KOPT-K1 (cell line): Measurements from ENCODE around the gene HHAT.
A peak's percentile ranks its signal among the peaks of the same experiment; 100 is the strongest.

ENCODE experiments used
- H3K27ac ChIP-seq: fragments of 200-600 bp; sonication (generic); 2 replicates; pipeline ENCODE4 v1.5.1; 2016; ENCODE audit warnings: antibody characterized with exemption, mild to moderate bottlenecking, low read depth, low read length; ENCODE audit not compliant: poor library complexity, severe bottlenecking
- H3K36me3 ChIP-seq: fragments of 200-600 bp; sonication (generic); 2 replicates; pipeline ENCODE4 v1.5.1; 2017; ENCODE audit warnings: antibody characterized with exemption, mild to moderate bottlenecking, low read length, moderate library complexity; ENCODE audit not compliant: insufficient read depth
- H3K9me3 ChIP-seq: fragments of 200-600 bp; sonication (generic); 2 replicates; pipeline ENCODE4 v1.5.1; 2017; ENCODE audit warnings: antibody characterized with exemption, low read length, mild to moderate bottlenecking; ENCODE audit not compliant: insufficient read depth, poor library complexity, severe bottlenecking

The HHAT gene

DNA sequence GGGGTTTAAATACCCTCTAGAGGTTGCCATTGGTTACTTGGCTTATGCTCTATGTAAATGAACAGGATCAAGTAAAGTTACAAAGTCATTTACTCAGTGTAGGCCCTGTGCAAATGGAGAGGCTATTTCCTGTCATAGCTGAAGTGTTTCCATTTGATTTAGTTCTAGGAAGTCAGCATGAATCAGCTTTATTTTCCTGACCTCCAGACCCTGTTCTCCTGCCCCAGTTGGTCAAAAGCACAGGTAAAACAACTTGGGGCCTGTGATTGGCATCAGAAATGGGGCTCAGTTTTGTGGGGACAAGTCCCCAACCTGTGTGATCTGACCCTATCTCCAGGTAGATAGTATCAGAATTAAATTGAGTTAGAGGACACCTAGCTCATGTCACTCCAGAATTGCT is 239.9 kb downstream of the HHAT start:
- no peak overlapping the region for H3K27ac ChIP-seq
- H3K36me3 ChIP-seq = no peaks in the 10 kb centered on the region
- no peaks in the 10 kb centered on the region for H3K9me3 ChIP-seq

DNA sequence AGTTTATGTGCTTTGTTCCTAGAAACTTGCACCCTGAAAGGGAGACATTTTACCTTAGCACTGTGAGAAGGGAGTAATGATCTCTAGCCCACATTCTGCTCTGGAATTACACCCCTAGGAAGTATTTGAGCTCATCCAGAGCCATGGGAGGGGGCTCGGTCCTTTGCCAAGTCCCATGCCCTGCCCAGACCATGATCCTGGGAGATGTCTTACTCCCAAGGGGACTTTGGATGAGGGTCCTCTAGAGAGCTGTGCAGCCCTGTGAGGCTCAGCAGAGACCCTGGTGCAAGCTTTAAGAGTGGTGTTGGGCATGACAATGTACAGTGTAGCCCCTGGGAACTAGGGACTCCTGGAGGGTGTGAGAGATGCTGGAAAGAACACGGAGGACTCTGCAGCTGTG is 241.4 kb downstream of the HHAT start:
- Histone ChIP-seq H3K9me3 (no peaks in the 10 kb centered on the region), H3K27ac (no peak overlapping the region), H3K36me3 (no peaks in the 10 kb centered on the region)

DNA sequence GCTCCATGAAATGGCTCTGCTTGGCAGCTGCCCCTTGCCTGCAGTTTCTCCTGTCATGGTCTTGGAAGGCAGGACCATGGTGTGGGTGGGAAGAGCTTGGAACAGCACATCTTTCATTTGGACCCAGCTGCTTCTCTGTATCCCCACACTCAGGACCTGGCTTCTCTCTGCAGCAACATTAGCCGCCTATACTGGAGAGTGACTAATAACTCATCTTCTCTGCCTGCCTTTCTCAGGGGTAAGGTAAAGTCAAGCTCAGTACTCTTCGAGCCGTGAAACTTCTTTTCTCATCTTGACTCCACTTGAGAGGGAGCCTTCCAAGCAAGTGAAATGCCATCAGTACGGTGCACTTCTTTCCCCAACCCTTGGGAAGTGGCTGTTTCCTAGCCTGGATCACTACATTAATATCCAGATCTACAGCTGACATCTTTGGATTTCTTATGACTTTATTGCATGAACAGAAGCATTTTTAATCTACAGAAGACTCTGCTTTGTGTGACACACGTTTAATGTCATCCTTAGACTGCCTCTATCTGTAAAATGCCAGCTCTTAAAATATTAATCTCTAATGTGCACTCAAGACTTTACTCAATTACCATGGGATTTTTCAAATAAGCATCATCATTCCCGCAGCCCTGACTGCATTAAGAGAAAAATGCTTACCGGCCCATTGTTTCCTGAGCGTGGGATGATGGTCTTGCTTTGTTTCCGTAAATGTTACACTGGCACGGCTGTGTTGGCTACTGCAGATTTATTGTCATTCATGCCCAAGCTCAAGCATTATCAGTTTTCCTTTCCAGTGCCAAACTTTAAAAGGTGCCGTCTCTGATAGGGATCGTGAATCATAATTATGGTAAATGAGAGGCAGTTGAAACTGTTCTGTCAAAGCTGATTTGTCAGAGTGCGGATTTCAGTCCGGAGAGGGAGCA is 242.9 kb downstream of the HHAT start:
- Histone ChIP-seq H3K9me3 (peaks cover 5% of the 10 kb centered on the region), H3K27ac (no peak overlapping the region), H3K36me3 (no peaks in the 10 kb centered on the region)

DNA sequence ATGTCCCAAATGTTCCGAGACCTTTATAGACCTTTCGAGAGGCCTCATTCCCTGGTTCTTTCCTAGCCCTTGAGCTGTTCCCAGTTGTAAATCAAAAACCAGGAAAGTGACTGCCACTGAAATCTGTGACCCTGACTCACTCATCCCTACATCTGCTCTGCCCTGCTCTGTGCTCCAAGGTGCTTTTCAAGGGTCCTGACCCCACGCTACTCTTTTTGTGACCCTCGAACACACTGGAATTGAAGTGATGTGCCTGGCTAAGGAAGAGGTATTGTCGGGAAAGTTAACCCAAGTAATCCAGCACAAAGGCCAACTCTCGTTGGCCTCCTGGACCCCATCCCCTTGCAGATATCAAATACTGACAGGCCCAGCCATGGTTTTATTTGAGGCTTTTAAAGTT is 244.4 kb downstream of the HHAT start:
- no peaks in the 10 kb centered on the region for H3K36me3 ChIP-seq
- no peak overlapping the region for H3K27ac ChIP-seq
- peaks cover 17% of the 10 kb centered on the region for H3K9me3 ChIP-seq

DNA sequence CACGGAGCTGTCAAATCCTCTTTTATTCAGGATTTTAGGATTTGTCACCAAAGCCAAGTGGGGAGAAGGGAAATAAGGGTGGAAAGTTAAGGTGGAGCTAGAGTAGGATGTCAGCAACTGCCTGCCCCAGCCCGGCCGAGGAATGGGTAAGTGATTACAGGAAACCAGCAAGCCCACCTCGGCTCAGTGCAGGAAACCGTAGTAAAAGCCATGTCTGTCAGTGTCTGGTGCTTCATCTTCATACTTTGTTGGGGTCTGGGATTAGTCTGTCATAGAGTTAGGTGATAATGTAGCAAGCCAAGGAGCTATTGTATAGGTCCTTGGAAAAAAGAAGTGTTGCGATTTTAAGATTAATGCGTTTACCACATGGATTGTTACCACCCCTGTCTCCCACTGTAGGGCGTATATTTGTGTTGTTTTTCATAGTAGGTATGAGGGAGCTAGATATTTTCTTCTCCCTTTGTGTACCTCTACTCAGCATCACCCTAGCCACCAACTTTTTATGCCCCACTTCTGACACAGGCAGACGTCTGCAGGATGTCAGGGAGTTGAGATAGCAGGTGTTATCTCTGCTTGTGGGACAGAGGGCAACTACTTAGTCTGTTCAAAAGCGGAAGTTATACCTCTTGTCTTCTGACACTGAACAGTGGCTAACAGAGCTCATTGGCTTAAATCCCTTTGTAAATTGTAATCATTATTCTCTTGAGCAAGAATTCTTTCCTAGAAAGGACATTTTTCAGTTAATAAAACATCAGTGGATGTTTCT is 253.7 kb downstream of the HHAT start:
- Histone ChIP-seq H3K9me3 (peaks cover 4% of the 10 kb centered on the region), H3K36me3 (no peaks in the 10 kb centered on the region), H3K27ac (peak overlapping the region; percentile 81)

DNA sequence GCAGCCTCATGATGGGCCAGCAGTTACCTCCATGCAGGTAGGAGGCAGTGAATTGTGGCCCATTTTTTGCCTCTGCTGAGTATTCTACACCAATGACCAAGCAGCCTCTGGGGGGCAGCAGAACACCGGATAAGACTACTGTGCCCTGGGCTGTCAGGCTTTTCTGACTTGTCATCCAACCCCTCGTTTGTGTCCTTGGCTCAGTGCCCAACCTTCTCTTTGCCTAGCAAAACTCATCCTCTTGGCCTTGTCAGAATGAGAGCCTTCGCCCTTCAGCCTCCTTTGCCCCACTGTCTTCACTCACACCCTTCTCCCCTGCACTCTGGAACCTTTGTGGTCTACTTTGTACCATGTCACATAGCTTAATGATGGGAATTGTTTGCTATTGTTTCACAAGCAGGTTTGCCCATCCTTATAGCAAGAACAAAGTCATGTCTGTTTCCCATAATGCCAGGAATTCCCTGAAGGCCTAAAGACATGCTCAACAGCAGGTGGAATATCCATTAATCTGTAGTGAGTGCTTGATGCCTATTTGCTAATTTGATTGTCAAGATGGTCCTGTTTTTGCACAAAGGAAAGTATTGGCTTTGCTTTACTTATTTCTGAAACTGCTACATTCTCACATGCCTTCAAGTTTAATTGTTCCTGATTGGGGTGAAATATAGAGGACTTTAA is 255.9 kb downstream of the HHAT start:
- Histone ChIP-seq H3K36me3 (no peaks in the 10 kb centered on the region), H3K27ac (peak overlapping the region; percentile 20), H3K9me3 (no peaks in the 10 kb centered on the region)

DNA sequence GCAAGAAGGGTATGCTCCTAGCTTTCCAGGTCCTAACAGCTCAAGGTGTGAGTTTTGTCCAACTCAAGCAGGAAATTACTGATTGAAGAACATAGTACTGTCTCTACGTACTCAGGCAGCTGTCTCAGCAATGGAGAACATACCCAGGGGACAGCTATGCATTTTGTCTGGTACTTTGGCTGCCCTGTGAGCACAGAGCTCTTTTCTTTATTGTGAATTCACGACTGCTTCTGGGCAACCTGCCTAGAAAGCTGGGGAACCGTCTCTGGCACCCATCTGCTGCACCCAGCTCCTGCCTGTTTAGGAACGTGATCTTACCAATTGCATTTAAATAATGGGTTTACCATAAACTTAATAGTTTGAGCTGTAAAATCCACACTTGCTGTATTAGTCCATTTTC is 258.1 kb downstream of the HHAT start:
- Histone ChIP-seq H3K36me3 (no peaks in the 10 kb centered on the region), H3K27ac (no peak overlapping the region), H3K9me3 (no peaks in the 10 kb centered on the region)

DNA sequence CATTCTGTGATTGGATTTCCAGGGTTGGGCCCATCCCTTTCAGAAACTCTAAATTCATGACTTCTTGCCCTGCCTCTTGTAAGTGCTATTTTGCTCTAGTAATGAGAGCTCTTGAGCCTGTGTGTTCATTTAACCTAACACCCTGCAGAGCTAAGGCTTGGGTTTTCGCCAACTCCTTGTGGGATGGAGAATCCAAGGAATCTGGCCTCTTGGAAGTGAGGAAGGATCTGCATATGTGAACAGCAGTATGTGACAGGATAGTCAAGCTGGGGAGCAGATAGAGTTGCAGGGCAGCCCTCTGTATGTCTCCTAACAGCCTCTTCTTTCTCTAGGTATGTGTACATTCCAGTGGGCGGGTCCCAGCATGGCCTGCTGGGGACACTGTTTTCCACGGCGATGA is 258.9 kb downstream of the HHAT start:
- Histone ChIP-seq H3K36me3 (no peaks in the 10 kb centered on the region), H3K27ac (no peak overlapping the region), H3K9me3 (no peaks in the 10 kb centered on the region)

DNA sequence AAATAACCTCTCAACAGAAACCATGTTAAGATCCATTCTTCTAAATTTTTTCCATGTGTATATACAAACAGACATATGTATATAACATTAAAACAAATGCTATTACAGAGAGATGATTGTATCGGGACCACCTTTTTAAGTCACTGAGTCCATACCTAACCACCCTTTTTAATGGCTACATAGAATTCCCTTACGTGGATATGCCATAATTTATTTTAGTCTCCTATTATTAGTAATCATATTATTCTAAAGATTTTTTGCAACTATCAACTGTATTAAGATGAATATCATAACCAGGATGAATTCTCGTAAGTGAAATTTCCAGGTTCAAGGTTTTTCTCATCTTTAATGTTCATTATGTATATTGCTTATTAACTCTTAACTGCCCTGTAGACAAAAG is 259.7 kb downstream of the HHAT start:
- H3K9me3 ChIP-seq = no peaks in the 10 kb centered on the region
- H3K36me3 ChIP-seq = no peaks in the 10 kb centered on the region
- H3K27ac ChIP-seq = no peak overlapping the region

DNA sequence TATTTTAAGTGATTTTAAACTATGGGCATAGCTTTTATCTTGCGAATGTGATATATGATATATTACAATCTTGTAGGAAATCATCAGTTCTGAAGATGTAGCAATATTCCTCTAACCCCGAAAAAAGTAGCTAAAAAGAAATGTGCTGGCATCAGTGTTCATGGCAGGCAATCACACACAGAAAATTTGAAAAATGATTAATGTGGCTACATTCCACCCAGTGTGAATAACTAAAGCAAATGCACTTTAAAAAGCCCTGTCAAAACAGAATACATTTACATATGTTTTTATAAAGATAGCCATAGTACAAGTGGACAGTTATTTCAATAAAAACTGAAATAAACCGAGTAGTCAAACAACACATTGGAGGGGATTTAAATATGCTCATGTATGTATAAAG is 260.2 kb downstream of the HHAT start:
- H3K36me3 ChIP-seq = no peaks in the 10 kb centered on the region
- H3K27ac ChIP-seq = no peak overlapping the region
- H3K9me3 ChIP-seq = no peaks in the 10 kb centered on the region

DNA sequence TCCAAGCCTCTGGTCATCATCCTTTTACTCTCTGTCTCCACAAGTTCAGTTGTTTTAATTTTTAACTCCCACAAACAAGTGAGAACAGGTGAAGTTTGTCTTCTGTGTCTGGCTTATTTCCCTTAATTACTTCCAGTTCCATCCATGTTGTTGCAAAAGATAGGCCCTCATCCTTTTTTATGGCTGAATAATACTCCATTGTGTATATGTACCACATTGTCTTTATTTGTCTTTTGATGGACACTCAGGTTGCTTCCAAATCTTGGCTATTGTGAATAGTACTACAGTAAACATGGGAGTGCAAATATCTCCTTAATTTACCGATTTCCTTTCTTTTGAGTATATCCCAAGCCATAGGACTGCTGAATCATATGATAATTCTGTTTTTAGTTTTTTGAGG is 262.5 kb downstream of the HHAT start:
- no peaks in the 10 kb centered on the region for H3K36me3 ChIP-seq
- no peaks in the 10 kb centered on the region for H3K9me3 ChIP-seq
- H3K27ac ChIP-seq = no peak overlapping the region

DNA sequence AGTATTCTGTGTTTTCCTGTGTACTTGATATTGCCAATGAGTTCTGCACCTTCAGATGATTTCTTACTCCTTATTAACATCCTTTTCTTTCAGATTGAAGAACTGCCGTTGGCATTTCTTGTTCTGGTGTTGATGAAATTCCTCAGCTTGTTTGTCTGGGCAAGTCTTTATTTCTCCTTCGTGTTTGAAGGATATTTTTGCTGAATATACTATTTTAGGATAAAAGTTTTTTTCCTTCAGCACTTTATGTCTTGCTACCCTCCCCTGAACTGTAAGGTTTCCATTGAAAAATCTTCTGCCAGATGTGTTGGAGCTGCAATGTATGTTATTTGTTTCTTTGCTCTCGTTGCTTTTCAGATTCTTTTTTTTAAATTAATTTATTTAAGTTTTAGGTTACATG is 265.9 kb downstream of the HHAT start:
- Histone ChIP-seq H3K27ac (no peak overlapping the region), H3K36me3 (no peaks in the 10 kb centered on the region), H3K9me3 (no peaks in the 10 kb centered on the region)

DNA sequence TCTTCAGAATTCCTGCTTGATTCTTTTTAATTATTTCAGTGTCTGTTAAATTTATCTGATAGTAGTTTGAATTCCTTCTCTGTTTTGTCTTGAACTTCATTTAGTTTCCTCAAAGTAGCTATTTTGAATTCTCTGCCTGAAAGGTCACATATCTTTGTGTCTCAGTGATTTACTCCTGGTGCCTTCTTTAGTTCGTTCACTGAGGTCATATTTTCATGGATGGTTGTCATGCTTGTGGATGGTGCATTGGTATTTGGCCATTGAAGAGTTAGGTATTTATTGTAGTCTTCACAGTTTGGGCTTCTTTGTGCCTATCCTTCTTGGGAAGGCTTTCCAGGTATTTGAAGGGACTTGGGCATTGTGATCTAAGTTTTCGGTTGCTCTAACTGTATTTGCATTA is 267.9 kb downstream of the HHAT start:
- H3K9me3 ChIP-seq = no peaks in the 10 kb centered on the region
- no peaks in the 10 kb centered on the region for H3K36me3 ChIP-seq
- no peak overlapping the region for H3K27ac ChIP-seq

DNA sequence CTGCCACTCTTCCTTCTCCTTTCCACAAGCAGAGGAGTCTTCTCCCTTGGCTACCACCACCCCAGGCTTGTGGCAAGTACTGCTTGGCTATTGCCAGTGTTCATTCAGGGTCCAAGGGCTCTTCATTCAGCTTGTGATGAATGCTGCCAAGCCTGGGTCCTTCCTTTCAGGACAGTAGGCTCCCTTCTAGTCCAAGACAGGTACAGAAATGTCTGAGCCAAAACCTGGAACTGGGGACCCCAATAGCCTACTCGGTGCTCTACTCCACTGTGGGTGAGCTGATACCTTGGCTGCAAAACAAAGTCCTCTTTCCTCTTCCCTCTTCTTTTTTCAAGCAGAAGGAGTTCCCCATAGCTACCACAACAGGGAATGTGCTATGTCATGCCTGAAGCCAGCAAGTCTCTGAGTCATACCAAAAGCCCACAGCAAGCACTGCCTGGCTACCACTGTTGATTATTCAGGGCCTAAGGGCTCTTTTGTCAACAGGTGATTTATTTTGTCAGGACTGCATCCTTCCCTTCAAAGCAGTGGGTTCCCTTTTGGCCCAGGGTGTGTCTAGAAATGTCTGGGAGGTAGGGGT is 268.9 kb downstream of the HHAT start:
- H3K27ac ChIP-seq = no peak overlapping the region
- H3K36me3 ChIP-seq = no peaks in the 10 kb centered on the region
- no peaks in the 10 kb centered on the region for H3K9me3 ChIP-seq

DNA sequence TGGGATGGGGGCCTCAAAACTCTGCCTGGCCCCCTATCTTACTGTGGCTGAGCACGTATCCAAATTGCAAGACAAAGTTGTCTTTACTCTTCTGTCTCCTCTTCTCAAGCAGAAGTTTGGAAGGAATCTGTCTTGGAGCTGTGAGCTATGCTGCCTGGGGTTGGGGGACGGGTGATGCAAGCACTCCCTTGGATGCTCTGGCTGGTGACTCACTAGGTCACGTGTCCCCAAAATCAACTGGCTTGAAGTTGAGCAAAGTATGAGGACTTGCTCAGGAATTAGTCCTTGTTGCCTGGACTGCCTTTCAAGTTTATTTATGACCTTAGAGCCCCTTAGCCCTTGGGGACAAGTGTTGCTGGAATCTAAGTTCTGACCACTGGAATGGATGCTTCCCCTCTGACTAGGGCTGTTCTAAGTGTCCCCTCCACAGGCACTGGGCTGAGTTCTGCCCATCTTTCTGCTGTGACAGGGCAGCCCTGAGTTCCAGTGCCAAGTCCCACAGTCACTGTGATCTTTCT is 269.5 kb downstream of the HHAT start:
- H3K9me3 ChIP-seq = no peaks in the 10 kb centered on the region
- no peaks in the 10 kb centered on the region for H3K36me3 ChIP-seq
- H3K27ac ChIP-seq = no peak overlapping the region
